ENCODE measurements around the gene CRY2. TPM values are rescaled to one million over a fixed set of nuclear protein-coding genes. Genes with fewer than 3 reads are reported as not detected.

Gene CRY2
- total RNA-seq, 2 donors from 2014 or later: 19.8 to 20.1 TPM

GRCh38 chr11:45860348-45860747, 13.1 kb downstream of the CRY2 start:
- no peak overlapping the region for H3K9ac ChIP-seq (ENCODE audit: extremely low read depth, low read length, poor library complexity, severe bottlenecking)
- H3K27me3 ChIP-seq (ENCODE audit: control insufficient read depth, insufficient read depth, low read length, poor library complexity, severe bottlenecking): no peaks in the 10 kb centered on the region
- Mint-ChIP-seq H3K27ac (no peak overlapping the region), H3K27me3 (ENCODE audit: insufficient read depth) (no peaks in the 10 kb centered on the region), H3K36me3 (ENCODE audit: low read depth) (peaks cover 53% of the 10 kb centered on the region), H3K4me1 (peaks cover 6% of the 10 kb centered on the region), H3K4me3 (no peak overlapping the region), H3K9me3 (no peaks in the 10 kb centered on the region)
- peaks cover 72% of the 10 kb centered on the region for H3K36me3 ChIP-seq (ENCODE audit: control insufficient read depth, insufficient read depth, low read length)
- H3K4me3 ChIP-seq (ENCODE audit: low read length): no peak overlapping the region
- TF ChIP-seq CTCF (conservative IDR thresholded peaks at IDR 0.05): no peak
- no peaks in the 10 kb centered on the region for H3K4me1 ChIP-seq (ENCODE audit: control insufficient read depth, insufficient read depth, low read length)
- H3K27ac ChIP-seq (ENCODE audit: low read depth, low read length): no peak overlapping the region
- no peak for DNase-seq
- no peaks in the 10 kb centered on the region for H3K9me3 ChIP-seq (ENCODE audit: control insufficient read depth, low read length)
- WGBS, 2 experiments (ENCODE audit: insufficient coverage in 1 of 2, insufficient read length in 1 of 2): 89 to 99% methylated on average over 3 to 5 of the region's 5 CpGs

GRCh38 chr11:45860764-45861510, 13.7 kb downstream of the CRY2 start:
- H3K4me3 ChIP-seq (ENCODE audit: low read length): no peak overlapping the region
- DNase-seq: no peak
- H3K4me1 Mint-ChIP-seq: peaks cover 6% of the 10 kb centered on the region

GRCh38 chr11:45864041-45864440, 16.8 kb downstream of the CRY2 start:
- no peak overlapping the region for H3K27ac Mint-ChIP-seq
- Histone ChIP-seq H3K4me1 (ENCODE audit: control insufficient read depth, insufficient read depth, low read length) (no peaks in the 10 kb centered on the region), H3K27me3 (ENCODE audit: control insufficient read depth, insufficient read depth, low read length, poor library complexity, severe bottlenecking) (no peaks in the 10 kb centered on the region), H3K4me3 (ENCODE audit: low read length) (no peak overlapping the region), H3K9ac (ENCODE audit: extremely low read depth, low read length, poor library complexity, severe bottlenecking) (no peak overlapping the region), H3K9me3 (ENCODE audit: control insufficient read depth, low read length) (no peaks in the 10 kb centered on the region), H3K36me3 (ENCODE audit: control insufficient read depth, insufficient read depth, low read length) (peaks cover 73% of the 10 kb centered on the region), H3K27ac (ENCODE audit: low read depth, low read length) (no peak overlapping the region)
- H3K36me3 Mint-ChIP-seq (ENCODE audit: low read depth): peaks cover 49% of the 10 kb centered on the region
- no peaks in the 10 kb centered on the region for H3K27me3 Mint-ChIP-seq (ENCODE audit: insufficient read depth)
- H3K4me3 Mint-ChIP-seq: no peak overlapping the region
- DNase-seq: no peak
- no peak for TF ChIP-seq CTCF (conservative IDR thresholded peaks at IDR 0.05)
- no peaks in the 10 kb centered on the region for H3K4me1 Mint-ChIP-seq
- H3K9me3 Mint-ChIP-seq: no peaks in the 10 kb centered on the region

More at GRCh38 chr11:45860764-45861510, 13.7 kb downstream of the CRY2 start:
- no peaks in the 10 kb centered on the region for H3K27me3 Mint-ChIP-seq (ENCODE audit: insufficient read depth)
- Histone ChIP-seq H3K27ac (ENCODE audit: low read depth, low read length) (no peak overlapping the region), H3K9me3 (ENCODE audit: control insufficient read depth, low read length) (no peaks in the 10 kb centered on the region), H3K4me1 (ENCODE audit: control insufficient read depth, insufficient read depth, low read length) (no peaks in the 10 kb centered on the region), H3K36me3 (ENCODE audit: control insufficient read depth, insufficient read depth, low read length) (peaks cover 73% of the 10 kb centered on the region), H3K27me3 (ENCODE audit: control insufficient read depth, insufficient read depth, low read length, poor library complexity, severe bottlenecking) (no peaks in the 10 kb centered on the region), H3K9ac (ENCODE audit: extremely low read depth, low read length, poor library complexity, severe bottlenecking) (no peak overlapping the region)
- 93 to 94% methylated on average over 9 to 10 of the region's 10 CpGs for WGBS, 2 experiments (ENCODE audit: insufficient coverage in 1 of 2, insufficient read length in 1 of 2)
- no peak overlapping the region for H3K4me3 Mint-ChIP-seq
- no peak overlapping the region for H3K27ac Mint-ChIP-seq
- H3K36me3 Mint-ChIP-seq (ENCODE audit: low read depth): peaks cover 55% of the 10 kb centered on the region
- H3K9me3 Mint-ChIP-seq: no peaks in the 10 kb centered on the region
- TF ChIP-seq CTCF (conservative IDR thresholded peaks at IDR 0.05): no peak
